ELF-1 (cell line): ENCODE results near the gene DOCK4.
A peak's percentile ranks its signal among the peaks of the same experiment; 100 is the strongest.

Source experiments
- DNase-seq: peaks from one replicate; pipeline ENCODE4 v3.0.0-alpha.2; 2016; ENCODE audit warnings: low read depth, low spot score

Gene DOCK4

GRCh38 chr7:112215787-112216186 is 9.6 kb upstream of the DOCK4 start:
- DNase-seq, result no peak

GRCh38 chr7:112214883-112215282 is 8.7 kb upstream of the DOCK4 start:
- no peak for DNase-seq

GRCh38 chr7:112214268-112214667 is 8.1 kb upstream of the DOCK4 start:
- no peak for DNase-seq

- no peak for DNase-seq
Measured at GRCh38 chr7:112213735-112214134, 7.5 kb upstream of the DOCK4 start.

- DNase-seq, result no peak
Measured at GRCh38 chr7:112212571-112212970, 6.4 kb upstream of the DOCK4 start.

GRCh38 chr7:112211348-112211907 is 5.2 kb upstream of the DOCK4 start:
- DNase-seq, result no peak

- no peak for DNase-seq
Measured at GRCh38 chr7:112207765-112208164, 1.6 kb upstream of the DOCK4 start.

- no peak for DNase-seq
Measured at GRCh38 chr7:112206991-112207592, 893 bp upstream of the DOCK4 start.

GRCh38 chr7:112205343-112206237 is 609 bp downstream of the DOCK4 start:
- peak; percentile 77 for DNase-seq

- no peak for DNase-seq
Measured at GRCh38 chr7:112204499-112205342, 1.5 kb downstream of the DOCK4 start.

GRCh38 chr7:112203365-112203739 is 2.8 kb downstream of the DOCK4 start:
- no peak for DNase-seq

GRCh38 chr7:112202816-112203215 is 3.4 kb downstream of the DOCK4 start:
- no peak for DNase-seq

- no peak for DNase-seq
Measured at GRCh38 chr7:112201839-112202238, 4.4 kb downstream of the DOCK4 start.

GRCh38 chr7:112201411-112201810 is 4.8 kb downstream of the DOCK4 start:
- DNase-seq, result no peak

- no peak for DNase-seq
Measured at GRCh38 chr7:112199672-112200071, 6.5 kb downstream of the DOCK4 start.

GRCh38 chr7:112199035-112199655 is 7.1 kb downstream of the DOCK4 start:
- no peak for DNase-seq

- DNase-seq, result no peak
Measured at GRCh38 chr7:112197322-112197721, 8.9 kb downstream of the DOCK4 start.

GRCh38 chr7:112195717-112196116 is 10.5 kb downstream of the DOCK4 start:
- DNase-seq, result no peak

- DNase-seq, result no peak
Measured at GRCh38 chr7:112193915-112194502, 12.2 kb downstream of the DOCK4 start.

GRCh38 chr7:112192236-112193154 is 13.7 kb downstream of the DOCK4 start:
- DNase-seq, result no peak
